GM20000 (cell line): Measurements from ENCODE around the gene TTC13.

Experiments
- DNase-seq: peaks from one replicate; pipeline ENCODE4 v3.0.0; 2012; ENCODE audit warnings: low spot score
- CTCF ChIP-seq: IDR thresholded peaks from 2 replicates; pipeline ENCODE4 v1.5.1; 2012; ENCODE audit warnings: mild to moderate bottlenecking, control low read depth; ENCODE audit errors: extremely low read depth, missing control alignments

Gene TTC13

GRCh38 chr1:231020816-231021215 lies 42.2 kb upstream of the TTC13 start:
- TF ChIP-seq CTCF = no peak
- no peak for DNase-seq

- TF ChIP-seq CTCF = no peak
- no peak for DNase-seq
Measured at GRCh38 chr1:231020139-231020601, 41.5 kb upstream of the TTC13 start.

- no peak for TF ChIP-seq CTCF
- no peak for DNase-seq
Measured at GRCh38 chr1:231019711-231020110, 41.0 kb upstream of the TTC13 start.

GRCh38 chr1:231016966-231017365 lies 38.3 kb upstream of the TTC13 start:
- TF ChIP-seq CTCF = no peak
- no peak for DNase-seq

- no peak for TF ChIP-seq CTCF
- no peak for DNase-seq
Measured at GRCh38 chr1:231016234-231016633, 37.6 kb upstream of the TTC13 start.

- no peak for TF ChIP-seq CTCF
- DNase-seq = no peak
Measured at GRCh38 chr1:231013391-231014015, 34.8 kb upstream of the TTC13 start.

GRCh38 chr1:231011963-231012362 lies 33.3 kb upstream of the TTC13 start:
- no peak for TF ChIP-seq CTCF
- DNase-seq = no peak
